Thyroid gland (tissue), 4 donors: ENCODE data around the gene PGF. TPM values are rescaled to one million over a fixed set of nuclear protein-coding genes. Genes with fewer than 3 reads are reported as not detected.

Experiments
- DNase-seq, 2 donors: peaks; one replicate each; pipeline ENCODE4 v3.0.0-alpha.2; 2019
- H3K27ac ChIP-seq, 3 donors: fragments of 200-600 bp; sonication (generic); 1 replicate in 2 of 3; 2 replicates in 1 of 3; pipeline ENCODE4 v1.5.1; 2016 to 2019; ENCODE audit warnings: mild to moderate bottlenecking in 1 of 3, moderate library complexity in 1 of 3
- H3K27me3 ChIP-seq: fragments of 200-600 bp; sonication (generic); one replicate; pipeline ENCODE4 v1.5.1; 2019
- H3K36me3 ChIP-seq, 2 donors: fragments of 200-600 bp; sonication (generic); one replicate each; pipeline ENCODE4 v1.5.1; 2016 to 2019
- H3K4me1 ChIP-seq, 2 donors: fragments of 200-600 bp; sonication (generic); one replicate each; pipeline ENCODE4 v1.5.1; 2017 to 2019
- H3K4me3 ChIP-seq, 3 donors: fragments of 200-600 bp; sonication (generic); replicated peaks in 1 of 3; 1 replicate in 2 of 3; 2 replicates in 1 of 3; pipeline ENCODE4 v1.5.1; 2016; ENCODE audit warnings: mild to moderate bottlenecking in 1 of 3
- H3K9me3 ChIP-seq: fragments of 200-600 bp; sonication (generic); one replicate; pipeline ENCODE4 v1.5.1; 2017
- POLR2A ChIP-seq, 2 donors: fragments of 450-650 bp; IDR thresholded peaks; one replicate each; pipeline ENCODE4 v1.6.1; 2017; ENCODE audit warnings: antibody characterized with exemption in 2 of 2, mild to moderate bottlenecking in 2 of 2, moderate library complexity in 1 of 2
- WGBS, 2 donors: methylation state at CpG; one replicate each; pipeline ENCODE4 v1.1.5; 2017; 5-methylcytosine and 5-hydroxymethylcytosine counted together
- intact Hi-C: fragments of 100-400 bp; cut with DNase I; formaldehyde crosslinking; loops from one replicate; pipeline ENCODE4 v1.15.1; 2023
- total RNA-seq, 4 donors: library from RNA; depleted of rRNA; stranded (reverse); fragments of >200 nt; gene quantifications; one replicate each; pipeline ENCODE4 v1.2.3, GENCODE V29; 2016
- TF ChIP-seq, protein P1 (sequence below), 6 experiments: fragments of 200-600 bp in 3 of 6; fragments of 450-650 bp in 3 of 6; sonication (generic) in 3 of 6; IDR thresholded peaks; one replicate each; pipeline ENCODE4 v1.5.1; 2016 to 2019; ENCODE audit warnings: antibody characterized with exemption in 6 of 6, mild to moderate bottlenecking in 2 of 6, inconsistent platforms in 1 of 6, moderate library complexity in 1 of 6

PGF gene
- total RNA-seq, 4 donors from 2014 or later, result 34.4 to 68.8 (median 61.0) TPM

DNA sequence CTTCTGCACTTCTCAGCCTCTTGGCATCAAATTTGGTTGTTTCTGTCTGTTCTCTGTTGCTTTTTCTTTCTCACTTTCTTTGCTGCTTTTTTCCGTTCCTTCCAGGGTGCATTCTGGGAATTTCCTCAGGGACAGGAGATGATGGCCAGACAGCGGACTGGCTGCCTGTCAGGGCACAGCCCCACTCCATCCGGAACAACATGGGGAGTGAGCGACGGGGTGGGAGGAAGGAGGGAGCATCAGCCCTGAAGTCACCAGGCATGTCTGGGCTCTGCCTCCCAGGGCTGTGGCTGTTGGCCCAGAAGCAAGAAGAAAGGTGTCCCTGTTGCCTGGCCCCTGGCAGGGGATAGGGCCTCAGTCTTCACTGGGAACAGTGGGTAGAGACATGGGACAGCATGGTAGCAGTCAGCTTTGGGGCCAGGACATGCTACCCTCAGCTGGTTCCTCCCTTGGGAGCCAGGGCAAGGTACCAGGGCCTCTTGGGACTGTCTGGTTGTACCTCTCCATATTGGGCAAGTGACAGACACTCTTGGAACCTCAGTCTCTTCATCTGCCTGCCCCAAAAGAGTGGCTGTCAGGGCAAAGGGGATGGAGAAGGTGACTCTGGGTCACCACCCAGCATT lies 8.6 kb downstream of the PGF start:
- H3K9me3 ChIP-seq, result no peaks in the 10 kb centered on the region
- H3K4me3 ChIP-seq, result no peak overlapping the region

DNA sequence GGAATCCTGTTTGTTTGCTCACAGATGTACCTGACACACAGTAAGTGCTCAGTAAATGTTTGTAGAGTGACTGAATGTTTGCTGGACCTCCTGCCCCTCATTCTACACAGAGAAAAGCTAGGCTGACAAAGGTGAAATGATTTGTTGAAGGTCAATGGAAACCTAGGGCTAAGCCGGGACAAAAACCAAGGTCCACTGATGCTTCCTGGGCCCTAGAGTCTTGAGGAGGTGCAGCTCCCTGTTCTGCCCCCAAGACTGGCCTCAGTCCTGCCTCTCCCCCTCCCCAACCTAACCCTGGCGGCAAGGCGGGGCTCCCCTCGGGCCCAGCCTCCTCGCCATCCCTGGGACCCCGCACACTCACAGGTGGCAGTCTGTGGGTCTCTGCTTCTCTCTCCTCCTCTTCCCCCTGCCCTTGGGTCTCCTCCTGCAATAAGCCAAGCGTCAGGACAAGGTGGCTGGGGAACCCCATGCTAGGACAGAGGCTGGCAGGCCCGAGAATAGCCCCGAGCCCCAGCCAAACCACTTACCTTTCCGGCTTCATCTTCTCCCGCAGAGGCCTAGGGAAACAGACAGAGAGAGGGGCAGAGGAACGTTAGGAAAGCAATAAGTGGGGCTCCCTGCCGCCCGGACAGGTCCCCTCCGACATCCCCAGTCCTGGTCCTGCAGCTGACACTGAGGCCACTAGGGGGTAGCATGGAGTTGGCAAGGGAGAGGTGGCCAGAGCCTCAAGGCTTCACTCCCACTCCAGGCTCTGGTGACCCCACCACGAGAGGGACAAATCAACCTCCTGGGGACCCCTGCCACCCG lies 9.3 kb downstream of the PGF start:
- H3K4me3 ChIP-seq, result no peak overlapping the region
- H3K27ac ChIP-seq, result peak overlapping the region; percentile 7 to 67 (median 12)
- H3K9me3 ChIP-seq, result no peaks in the 10 kb centered on the region
- no peaks in the 10 kb centered on the region for H3K27me3 ChIP-seq
- peaks cover 3 to 32% of the 10 kb centered on the region in 2 donors for H3K4me1 ChIP-seq
- TF ChIP-seq POLR2A (IDR thresholded peaks at IDR 0.05), result no peak
- TF ChIP-seq, protein P1, sequence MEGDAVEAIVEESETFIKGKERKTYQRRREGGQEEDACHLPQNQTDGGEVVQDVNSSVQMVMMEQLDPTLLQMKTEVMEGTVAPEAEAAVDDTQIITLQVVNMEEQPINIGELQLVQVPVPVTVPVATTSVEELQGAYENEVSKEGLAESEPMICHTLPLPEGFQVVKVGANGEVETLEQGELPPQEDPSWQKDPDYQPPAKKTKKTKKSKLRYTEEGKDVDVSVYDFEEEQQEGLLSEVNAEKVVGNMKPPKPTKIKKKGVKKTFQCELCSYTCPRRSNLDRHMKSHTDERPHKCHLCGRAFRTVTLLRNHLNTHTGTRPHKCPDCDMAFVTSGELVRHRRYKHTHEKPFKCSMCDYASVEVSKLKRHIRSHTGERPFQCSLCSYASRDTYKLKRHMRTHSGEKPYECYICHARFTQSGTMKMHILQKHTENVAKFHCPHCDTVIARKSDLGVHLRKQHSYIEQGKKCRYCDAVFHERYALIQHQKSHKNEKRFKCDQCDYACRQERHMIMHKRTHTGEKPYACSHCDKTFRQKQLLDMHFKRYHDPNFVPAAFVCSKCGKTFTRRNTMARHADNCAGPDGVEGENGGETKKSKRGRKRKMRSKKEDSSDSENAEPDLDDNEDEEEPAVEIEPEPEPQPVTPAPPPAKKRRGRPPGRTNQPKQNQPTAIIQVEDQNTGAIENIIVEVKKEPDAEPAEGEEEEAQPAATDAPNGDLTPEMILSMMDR (IDR thresholded peaks at IDR 0.05), result peak; percentile 79 to 90 (median 80)
- intact Hi-C loops, result loop anchor here (5.0 kb wide), 1 partner anchor 141 kb away; no protein-coding TSS in a partner anchor
- H3K36me3 ChIP-seq, result peaks cover 44 to 64% of the 10 kb centered on the region in 2 donors
- DNase-seq, result peak; percentile 70 to 73
- WGBS, 2 donors, result 65% methylated on average over 17 of the region's 17 CpGs

More for the DNA sequence above, 8.6 kb downstream of the PGF start:
- Histone ChIP-seq H3K36me3 (peaks cover 44 to 59% of the 10 kb centered on the region in 2 donors), H3K27me3 (no peaks in the 10 kb centered on the region), H3K4me1 (peaks cover 9 to 32% of the 10 kb centered on the region in 2 donors), H3K27ac (peak overlapping the region; percentile 12 to 67 (median 31))
- TF ChIP-seq POLR2A (IDR thresholded peaks at IDR 0.05), result no peak
- TF ChIP-seq, protein P1 (IDR thresholded peaks at IDR 0.05), result peak in 1 of 6 experiments; percentile 25
- 39 to 53% methylated on average over 5 of the region's 5 CpGs for WGBS, 2 donors
- intact Hi-C loops, result loop anchor here (5.0 kb wide), 1 partner anchor 141 kb away; no protein-coding TSS in a partner anchor
- no peak for DNase-seq

DNA sequence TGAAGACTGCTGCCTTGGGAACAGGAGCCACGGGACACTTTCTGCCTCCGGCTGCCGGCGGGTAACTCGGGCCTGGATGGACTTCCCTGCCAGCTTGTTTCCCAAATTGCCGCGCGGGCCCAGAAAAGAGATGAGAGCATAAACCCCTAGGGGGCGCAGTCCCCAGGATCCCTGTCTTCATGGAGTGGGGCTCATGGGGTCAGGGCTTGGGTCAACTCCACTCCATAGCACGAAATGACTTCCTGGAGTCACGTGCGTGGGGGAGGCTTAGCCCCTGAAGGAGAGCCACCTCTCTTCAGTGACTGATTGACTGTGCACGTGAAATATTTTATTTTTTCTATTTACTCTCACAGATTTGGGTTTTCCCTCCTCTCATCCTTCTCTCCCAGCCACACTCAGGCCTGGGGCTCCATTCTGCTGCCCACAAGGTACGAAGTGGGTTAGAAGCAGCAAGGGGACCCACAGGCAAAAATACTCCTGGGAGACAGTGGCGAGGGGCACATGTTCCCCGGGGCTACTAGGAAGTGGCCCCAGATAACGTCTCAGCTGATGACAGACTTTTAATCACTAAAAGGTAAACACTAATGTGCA lies 10.0 kb downstream of the PGF start:
- Histone ChIP-seq H3K27me3 (no peaks in the 10 kb centered on the region), H3K4me1 (peaks cover 4 to 32% of the 10 kb centered on the region in 2 donors), H3K4me3 (no peak overlapping the region), H3K27ac (no peak overlapping the region), H3K9me3 (no peaks in the 10 kb centered on the region), H3K36me3 (peaks cover 44 to 64% of the 10 kb centered on the region in 2 donors)
- DNase-seq, result peak in 1 of 2 donors; percentile 28
- intact Hi-C loops, result loop anchor here (5.0 kb wide), 1 partner anchor 142 kb away; no protein-coding TSS in a partner anchor
- TF ChIP-seq, protein P1 (IDR thresholded peaks at IDR 0.05), result peak in 2 of 6 experiments; percentile 9 to 30
- TF ChIP-seq POLR2A (IDR thresholded peaks at IDR 0.05), result no peak
- WGBS, 2 donors, result 78 to 83% methylated on average over 12 to 17 of the region's 17 CpGs

DNA sequence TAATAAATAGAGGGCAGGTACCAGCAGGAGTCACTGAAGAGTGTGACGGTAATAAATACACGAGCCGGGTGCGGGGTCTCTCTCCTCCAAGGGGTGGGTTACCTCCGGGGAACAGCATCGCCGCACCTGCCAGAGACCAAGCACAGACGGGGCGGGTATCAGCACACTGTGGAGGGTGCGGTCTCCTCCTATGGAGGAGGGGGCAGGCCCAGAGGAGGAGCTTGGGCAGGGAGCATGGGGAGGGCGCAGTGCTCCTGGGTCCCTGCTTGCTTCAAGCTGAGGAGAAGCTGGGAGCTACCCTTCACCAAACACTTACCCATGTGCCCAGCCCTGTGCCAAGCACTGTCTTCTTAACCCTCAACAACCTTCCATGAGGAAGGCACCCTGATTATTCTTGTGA lies 12.8 kb downstream of the PGF start:
- Histone ChIP-seq H3K36me3 (peaks cover 28 to 47% of the 10 kb centered on the region in 2 donors), H3K9me3 (no peaks in the 10 kb centered on the region), H3K27ac (peak overlapping the region in 1 of 3 donors; percentile 73), H3K27me3 (no peaks in the 10 kb centered on the region), H3K4me3 (no peak overlapping the region), H3K4me1 (peaks cover 12 to 43% of the 10 kb centered on the region in 2 donors)
- intact Hi-C loops, result no loop called here
- TF ChIP-seq POLR2A (IDR thresholded peaks at IDR 0.05), result no peak
- TF ChIP-seq, protein P1 (IDR thresholded peaks at IDR 0.05), result no peak
- DNase-seq, result no peak
- WGBS, 2 donors, result 88 to 93% methylated on average over 11 of the region's 11 CpGs
